Epithelial cell of prostate (primary cell): ENCODE results near the gene LSM12.

Experiments
- DNase-seq: peaks from one replicate; pipeline ENCODE4 v3.0.0-alpha.2; 2011; ENCODE audit warnings: low read depth, low spot score
- H3K27ac ChIP-seq: fragments of 450-650 bp; 2 replicates; pipeline ENCODE4 v1.5.1; 2017; ENCODE audit warnings: mild to moderate bottlenecking

The LSM12 gene

DNA sequence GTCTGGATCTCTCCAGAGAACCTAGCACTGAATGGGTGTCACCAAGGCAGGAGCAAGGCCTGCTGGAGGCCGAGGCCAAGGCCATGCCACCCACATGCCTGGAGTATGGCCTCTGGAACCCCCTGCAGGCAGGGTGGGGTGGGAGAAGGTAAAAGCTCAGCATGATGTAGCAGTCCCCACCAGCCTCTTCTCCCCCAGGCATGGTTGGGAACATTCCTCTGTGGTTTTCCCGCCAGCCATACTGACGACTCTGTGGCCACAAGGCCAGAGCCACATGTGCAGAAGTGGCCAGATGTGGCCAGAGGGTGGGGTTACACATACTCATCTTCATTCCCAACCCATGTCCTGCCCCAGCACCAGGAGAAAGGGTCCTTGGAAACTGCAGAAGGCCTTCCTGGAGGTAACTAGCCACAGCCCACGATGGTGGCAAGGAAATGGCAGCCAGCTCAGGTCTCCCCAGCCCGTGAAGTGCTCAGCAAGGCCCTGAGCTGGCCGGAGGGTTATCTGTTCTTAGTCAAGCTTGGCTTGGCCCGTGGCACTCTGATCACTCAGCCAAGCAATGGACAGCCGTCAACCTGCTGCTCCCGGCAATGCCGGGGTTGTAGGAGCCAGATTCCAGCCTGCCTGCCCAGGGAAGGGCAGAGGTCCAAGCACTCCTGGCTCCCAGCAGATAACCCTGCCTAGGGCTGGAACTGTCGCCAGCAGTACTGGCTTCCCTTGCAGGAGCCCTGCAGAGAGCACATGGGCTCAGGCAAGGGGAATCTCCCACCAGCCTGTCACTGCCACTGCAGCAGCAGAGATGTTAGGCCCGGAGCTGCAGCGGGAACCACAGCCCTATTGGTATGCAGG lies 30.9 kb upstream of the LSM12 start:
- H3K27ac ChIP-seq, result no peak overlapping the region
- no peak for DNase-seq

DNA sequence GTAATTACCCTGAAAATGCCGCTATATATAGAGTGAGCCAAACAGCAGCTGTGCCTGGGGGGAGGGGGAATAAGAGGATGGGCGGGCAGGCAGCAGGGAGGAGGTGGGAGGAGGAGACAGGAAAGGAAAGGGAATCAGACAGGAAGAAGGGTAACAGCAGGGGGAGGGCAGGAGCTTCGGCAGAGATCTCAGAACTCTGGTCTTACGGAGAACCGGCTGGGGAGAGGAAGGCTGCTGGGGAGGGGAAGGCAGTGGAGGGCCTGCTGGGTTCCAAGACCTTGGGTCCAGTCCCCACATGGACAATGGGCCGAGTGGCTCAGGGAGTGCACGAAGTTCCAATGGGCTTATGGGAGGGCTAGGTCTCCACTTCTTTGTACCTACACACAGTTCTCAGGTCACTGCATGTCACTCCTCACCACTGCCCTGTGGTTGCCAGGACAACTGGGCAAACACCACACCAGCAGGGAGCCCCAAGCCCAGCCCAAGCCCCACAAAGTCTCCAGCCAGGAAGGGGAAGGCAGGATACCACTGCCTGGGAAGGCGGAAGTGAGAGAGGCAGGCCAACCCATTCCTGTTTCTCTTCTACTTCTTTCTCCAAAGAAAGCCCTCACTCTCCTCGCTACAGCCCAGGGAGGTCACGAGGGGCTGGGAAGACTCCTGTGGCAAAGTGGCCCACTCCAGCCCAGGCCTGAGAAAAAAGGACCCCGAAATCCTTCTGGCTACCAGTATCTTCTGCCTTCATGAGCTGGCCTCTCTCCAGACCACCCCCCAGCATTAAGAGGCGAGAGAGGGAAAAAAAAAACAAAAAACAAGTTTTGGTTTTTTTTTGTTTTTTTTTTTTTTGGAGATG lies 29.4 kb upstream of the LSM12 start:
- DNase-seq, result no peak

DNA sequence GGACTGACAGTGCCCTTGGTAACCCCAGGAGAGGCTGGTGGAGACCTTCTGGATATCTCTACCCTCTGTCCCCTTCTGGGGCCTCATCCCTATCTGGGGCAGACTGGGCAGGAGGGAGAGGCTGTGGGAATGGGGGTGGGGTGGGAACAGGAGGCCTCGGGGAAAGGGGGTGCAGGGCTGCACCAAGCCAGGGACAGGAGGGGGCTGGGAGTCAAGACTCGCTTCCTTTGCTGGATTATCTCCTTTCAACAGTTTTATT lies 28.8 kb upstream of the LSM12 start:
- peak overlapping the region; percentile 68 for H3K27ac ChIP-seq
- no peak for DNase-seq

More for the DNA sequence above, 29.4 kb upstream of the LSM12 start:
- H3K27ac ChIP-seq, result peak overlapping the region; percentile 68

DNA sequence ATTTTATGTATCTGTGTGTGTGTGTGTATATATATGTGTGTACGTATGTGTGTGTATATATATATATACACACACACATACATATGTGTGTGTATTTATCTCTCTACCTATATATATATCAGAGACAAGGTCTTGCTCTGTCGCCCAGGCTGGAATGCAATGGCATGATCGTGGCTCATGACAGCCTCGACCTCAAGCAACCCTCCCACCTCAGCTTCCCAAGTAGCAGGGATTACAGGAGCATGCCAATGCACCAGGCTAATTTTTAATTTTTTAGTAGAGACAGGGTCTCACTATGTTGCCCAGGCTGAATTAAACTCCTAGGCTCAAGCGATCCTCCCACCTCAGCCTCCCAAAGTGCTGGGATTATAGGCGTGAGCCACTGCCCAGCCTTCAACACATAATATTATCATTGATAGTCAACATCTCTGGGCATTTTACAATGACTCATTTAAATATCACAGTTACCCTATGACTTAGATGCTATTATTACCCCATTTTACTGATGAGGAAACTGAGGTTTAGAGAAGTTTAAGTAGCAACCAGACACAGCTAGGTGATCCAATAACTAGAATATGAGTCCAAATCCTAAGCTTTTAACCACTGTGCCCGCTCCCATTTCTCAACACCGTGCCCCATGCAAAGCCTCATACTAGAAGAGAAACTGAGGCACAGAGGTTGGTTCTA lies 28.4 kb upstream of the LSM12 start:
- no peak for DNase-seq
- no peak overlapping the region for H3K27ac ChIP-seq

DNA sequence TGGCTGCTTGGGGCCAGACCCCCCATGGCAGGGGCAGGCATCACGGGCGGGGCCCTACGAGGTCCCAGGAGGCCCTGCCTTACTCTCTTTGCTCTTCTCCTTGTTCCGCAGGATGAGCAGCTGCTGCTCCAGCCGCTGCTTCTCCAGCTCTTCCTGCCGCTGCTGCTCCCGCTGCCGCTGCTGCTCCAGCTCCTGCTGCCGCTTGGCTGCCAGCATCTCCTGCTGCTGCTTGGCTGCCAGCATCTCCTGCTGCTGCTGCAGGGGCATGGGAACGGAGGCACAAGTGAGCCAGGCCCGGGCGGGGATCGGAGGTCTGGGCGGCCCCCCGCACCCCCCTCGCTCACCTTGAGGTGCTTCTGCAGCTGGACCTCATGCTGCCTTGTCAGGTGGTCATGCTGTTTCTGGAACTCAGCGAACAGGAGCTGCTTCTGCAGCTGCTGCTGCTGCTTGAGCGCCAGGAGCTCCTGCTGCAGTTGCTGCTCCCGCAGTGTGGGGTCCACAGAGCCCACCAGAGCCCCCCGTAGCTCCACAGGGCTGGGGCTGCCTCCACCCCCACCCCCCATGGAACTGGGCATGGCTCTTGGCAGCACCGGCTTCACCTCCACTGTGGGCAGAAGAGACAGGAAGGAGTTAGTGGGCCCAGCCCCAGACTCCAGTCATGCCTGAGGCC lies 26.9 kb upstream of the LSM12 start:
- H3K27ac ChIP-seq, result no peak overlapping the region
- DNase-seq, result no peak

DNA sequence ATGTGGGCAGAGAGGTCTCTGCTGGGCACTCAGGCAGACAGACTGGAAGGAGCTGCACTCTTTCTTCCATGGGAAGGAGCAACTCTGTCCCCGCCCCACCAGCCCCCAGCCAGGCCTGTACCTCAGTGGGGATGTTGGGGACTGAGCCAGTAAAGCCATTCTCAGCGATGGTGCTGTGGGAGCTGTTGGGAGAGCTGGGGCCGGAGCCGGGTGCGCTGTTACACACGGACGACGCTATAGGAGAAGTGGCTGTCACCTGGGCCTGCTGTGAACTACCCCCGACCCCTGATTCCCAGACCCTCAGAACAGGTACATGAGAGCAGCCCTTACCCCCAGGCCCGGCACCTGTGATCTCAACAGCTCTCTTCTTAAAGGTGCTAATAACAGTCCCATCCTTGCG lies 25.6 kb upstream of the LSM12 start:
- H3K27ac ChIP-seq, result no peak overlapping the region
- DNase-seq, result no peak

DNA sequence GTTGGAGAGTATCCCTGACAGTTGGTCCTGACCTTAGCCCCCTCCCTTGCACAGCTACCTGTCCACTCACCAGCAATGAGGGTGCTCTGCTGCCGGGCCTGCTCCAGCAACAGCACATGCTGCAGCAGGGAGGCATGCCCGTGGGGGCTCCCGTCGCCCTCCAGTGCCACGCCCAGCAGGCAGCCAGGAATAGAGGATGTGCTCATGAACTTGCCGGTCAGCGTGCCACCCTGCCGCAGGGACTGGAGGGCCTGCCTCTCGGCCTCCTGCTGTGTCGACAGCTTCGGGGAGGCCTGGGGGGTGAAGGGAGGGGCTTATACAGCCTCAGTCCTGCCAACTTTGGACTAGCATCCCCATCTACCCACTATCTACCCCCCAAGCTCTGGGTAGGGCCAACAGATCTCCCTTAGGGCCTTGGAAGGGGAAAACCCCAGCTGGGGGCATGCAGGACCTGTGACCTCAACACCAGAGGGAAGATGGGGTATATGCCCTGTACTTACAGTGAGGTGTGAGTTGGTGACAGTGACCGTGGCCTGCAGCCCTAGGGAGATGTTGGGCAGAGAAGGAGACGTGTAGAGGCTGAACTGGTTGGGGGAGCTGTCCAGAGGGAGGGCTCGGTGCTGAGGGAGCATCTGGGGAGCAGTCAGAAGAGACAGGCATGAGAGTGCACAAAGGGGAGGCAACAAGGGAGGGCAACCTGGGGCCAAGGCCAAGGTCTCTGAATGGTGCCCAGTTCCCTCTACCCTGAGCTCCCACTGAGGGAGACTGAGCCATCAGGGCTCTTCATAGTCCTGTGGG lies 24.9 kb upstream of the LSM12 start:
- no peak for DNase-seq
- no peak overlapping the region for H3K27ac ChIP-seq

DNA sequence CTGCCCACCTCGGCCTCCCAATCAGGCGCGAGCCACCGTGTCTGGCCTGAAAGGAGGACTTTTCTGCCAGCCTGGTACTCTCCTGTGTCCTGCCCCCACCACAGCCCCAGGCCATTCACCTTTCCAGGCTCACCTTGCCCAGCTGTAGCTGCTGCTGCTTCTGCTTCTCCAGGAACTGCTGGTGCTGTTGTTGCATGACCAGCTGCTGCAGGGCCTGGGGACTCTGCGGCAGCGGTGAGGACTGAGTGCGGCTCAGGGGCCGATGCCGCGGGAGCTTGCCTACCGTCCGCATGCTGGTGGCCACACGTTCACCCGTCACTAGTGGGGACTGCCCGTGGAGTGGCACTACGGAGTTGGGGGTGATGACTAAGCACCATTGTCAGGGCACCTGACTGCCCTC lies 21.8 kb upstream of the LSM12 start:
- no peak overlapping the region for H3K27ac ChIP-seq
- DNase-seq, result no peak

DNA sequence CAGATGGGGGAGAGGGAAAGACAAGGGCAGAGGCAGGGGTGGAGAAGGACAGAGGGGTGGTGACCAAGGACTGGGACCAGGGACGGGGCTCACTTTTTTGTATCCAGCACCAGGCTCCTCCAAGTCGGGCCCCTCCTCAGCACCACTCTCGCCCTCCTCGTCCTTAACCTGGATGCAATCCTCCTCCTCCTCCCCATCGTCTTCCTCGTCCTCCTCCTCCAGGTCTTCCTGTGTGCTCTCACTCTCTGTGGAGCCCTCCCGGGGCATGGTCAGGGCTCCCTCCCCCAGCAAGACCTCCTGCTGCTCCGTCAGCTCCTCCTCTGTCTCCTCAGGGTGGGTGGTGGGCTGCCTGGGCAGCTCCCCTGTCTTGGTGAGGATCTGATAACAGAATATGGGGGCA lies 20.8 kb upstream of the LSM12 start:
- no peak overlapping the region for H3K27ac ChIP-seq
- DNase-seq, result no peak

DNA sequence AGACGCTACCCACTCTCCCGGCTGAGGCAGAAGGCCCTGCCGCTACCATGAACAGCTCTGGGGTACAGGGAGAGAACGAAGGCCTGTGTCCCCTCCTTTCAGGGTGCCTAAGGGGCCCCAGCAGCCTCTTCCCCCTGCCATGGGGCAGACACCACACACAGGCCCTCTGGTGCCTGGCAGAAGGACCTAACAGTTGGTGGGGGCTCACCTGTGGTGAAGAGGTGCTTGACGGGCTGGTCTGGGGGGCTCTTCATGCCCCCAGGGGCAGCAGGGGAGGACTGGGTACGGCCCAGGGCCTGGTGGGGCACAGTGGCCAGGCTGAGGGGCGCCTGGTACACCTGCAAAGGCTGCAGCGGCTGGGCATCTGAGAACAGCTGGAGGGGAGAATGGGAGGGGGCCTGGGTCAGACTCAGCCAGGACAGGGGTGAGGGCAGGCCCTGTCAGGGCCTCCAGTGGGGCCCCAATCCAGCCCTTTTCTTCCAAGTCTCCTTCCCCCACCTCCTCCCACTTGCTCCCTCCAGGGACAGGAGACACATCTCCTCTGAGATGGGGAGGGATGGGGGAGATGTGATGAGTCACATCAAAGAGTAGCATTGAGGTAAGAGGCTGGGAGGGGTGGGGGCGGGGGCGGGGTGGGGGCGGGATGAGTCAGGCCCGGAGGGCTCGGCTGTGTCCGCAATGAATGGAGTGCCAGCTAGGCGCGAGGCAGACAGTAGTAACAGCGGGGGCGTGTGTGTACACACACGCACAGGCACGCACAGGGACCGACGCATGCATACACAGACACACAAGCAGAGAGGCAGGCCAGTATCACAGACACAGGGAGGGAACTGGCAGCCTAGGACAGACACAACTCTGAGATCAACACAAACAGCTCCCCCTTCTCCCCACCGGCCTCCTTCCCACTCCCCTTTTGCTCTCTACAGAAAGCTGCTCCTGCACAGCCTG lies 20.2 kb upstream of the LSM12 start:
- H3K27ac ChIP-seq, result no peak overlapping the region

DNA sequence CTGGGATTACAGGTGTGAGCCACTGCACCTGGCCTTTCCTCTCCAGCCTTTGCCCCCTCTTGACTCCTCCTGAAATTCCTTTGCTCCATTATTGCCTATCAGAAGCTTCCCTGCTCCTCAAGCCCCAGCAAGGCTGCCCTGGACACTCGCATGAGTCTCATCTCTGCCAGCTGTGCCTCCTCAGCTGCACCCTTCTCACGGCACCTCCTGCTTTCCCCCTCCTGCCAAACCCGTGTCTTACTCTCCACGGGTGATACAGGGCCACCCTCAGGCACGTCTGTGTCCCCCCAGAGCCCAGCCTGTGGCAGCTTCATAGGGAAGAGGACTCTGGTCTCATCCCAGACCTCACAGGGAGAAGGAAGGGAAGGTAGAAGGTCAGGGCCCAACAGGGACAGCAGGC lies 19.4 kb upstream of the LSM12 start:
- H3K27ac ChIP-seq, result no peak overlapping the region

More for the DNA sequence above, 20.2 kb upstream of the LSM12 start:
- DNase-seq, result peak; percentile 89

DNA sequence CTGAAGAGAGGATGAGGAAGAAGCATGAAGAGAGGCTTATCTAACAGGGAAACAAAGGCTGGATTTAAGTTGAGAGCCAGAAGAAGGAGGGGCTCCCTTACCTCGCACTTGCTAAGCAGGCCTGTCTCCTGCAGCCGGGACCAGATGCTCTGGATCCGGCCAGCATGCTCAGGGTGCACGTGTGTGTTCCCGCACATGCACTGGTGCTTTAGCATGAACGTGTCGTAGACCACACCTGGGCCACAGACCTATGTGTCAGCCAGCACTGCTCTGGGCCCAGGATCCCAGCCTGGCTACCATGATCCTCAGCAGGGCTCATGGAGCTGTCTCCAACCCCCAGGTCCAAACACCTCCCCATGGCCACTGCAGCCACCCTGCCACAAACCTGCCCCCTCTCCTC lies 18.4 kb upstream of the LSM12 start:
- no peak overlapping the region for H3K27ac ChIP-seq
- DNase-seq, result no peak

More for the DNA sequence above, 19.4 kb upstream of the LSM12 start:
- DNase-seq, result no peak

DNA sequence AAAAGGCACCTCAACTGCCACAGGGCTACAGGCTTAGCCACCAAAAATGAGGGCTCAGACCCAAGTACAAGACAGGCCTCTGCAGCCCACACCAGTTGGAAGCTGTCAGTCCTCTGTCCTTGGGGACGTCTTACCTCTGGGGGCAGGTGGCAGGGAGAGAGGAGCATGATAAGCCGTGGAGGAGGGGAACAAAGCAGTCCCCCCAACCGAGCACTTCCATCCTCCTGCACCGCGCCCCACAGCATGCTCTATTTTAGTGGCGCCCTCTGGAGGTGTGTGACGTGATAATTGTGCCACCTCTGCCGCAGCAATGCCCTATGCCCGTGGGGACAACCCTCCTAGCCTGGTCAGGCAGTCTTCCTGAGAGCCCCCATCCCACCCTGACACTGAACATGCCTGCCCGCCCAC lies 17.7 kb upstream of the LSM12 start:
- no peak for DNase-seq
- no peak overlapping the region for H3K27ac ChIP-seq

DNA sequence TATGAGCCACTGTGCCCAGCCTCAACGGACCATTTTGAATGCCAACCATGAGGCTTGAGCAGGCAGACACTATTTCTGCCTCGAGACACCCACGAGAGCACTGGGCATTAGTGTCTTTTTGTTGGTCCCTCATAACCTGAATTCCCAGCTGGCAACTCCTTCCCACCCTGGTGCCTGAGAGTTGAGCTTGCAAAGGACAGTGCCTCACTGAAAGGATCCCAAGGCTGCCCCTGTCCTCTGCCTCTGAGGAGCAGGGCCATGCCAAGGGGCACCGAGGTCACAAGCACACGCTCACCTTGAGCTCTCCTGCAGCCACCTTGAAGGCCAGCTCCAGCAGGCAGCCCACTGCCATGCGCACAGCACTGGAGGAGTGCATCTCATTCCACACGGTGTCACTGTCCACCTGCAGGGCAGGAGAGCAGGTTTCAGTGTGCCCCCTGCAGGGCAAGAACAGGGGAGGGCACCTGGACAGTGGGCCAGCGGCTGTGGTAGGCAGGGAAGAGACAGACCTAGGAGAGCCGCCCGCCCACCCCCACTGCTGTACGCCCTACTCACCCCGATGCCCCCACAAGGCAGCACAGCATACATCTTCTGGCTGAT lies 16.9 kb upstream of the LSM12 start:
- H3K27ac ChIP-seq, result no peak overlapping the region
- no peak for DNase-seq

DNA sequence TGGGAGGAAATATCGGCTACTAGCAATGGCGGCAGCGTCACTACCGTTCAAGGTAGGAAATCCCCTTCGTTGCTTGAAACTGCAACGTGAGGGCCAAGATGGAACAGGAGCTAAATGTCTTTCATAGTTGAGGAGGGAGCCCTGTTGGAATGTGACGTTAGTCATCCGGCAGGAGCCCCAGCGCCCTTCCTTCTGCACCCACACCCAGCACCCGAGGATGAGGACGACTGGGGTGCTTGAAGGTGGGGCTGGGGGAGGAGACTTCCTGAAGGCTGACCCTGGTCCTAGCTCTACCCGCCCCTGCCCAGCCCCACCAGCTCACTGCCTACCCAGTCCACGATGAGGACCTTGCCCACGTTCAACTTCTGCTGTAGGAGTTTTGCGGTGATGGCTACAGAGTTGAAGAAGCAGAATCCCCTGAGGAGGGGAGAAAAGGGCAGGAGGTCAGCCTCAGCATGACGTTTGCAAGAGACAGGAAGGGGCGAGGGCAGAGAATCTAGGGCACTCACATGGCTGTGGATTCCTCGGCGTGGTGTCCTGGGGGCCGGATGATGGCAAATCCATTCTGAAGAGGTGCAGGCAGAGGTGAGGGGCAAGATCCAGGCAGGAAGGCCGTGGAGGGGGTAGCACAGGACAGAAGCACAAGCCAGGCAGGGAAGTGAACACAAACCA lies 15.9 kb upstream of the LSM12 start:
- no peak overlapping the region for H3K27ac ChIP-seq
- DNase-seq, result no peak

DNA sequence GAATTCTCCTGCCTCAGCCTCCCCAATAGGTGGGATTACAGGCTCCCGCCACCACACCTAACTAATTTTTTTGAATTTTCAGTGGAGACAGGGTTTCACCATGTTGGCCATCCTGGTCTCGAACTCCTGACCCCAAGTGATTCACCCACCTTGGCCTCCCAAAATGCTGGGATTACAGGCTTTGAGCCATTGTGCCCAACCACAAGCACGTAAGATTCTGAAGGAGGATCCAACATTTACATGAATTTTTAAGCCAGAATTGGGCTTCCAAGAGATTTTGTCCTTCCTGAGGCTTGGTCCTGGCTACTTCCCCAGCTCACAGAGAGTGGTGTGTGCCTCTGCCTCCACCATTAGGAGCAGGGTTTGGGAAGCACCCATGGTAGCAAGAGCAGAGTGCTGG lies 15.2 kb upstream of the LSM12 start:
- DNase-seq, result no peak
- no peak overlapping the region for H3K27ac ChIP-seq

DNA sequence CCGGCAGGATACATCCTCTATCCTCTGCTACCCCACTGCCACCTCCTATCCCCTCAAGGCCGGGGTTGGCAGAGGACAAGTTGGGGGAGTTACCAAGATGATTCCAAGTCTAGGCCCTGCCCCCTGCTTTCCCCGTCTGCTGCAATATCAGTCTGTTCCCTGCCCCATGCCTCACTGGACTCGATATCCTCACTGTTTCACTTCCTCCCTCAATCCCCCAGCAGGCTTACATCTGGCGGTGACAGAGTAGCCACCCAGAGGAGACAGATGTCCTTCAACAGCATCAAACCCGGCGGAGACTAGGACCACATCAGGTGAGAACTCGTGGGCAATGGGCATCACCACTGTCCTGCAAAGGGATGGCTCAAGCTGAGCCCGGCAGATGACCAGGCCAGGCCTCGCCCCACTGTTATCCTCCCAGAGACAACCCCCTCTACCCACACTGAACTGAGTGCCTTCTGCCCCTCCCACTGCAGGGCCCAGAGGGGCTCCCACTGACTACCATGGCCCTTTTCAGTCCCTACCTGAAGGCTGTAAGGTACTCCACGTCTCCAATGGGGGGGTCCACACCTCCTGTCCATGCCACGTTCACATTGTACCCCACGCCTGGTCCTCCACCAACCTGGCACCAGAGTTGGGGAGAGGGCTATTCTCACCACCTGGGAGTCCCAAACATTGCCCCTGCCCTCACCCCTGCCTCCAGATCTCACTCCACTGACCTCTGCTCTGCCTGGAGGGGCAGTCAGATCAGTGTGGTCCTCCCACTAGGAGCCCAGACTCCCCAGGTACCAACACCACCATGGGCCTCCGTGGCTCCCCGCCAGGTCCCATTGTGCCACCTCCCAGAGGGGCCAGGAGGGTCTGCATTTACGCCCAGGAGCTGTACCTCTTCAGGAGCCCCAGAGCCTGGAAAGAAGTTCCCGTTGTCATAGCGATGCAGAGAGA lies 13.7 kb upstream of the LSM12 start:
- H3K27ac ChIP-seq, result no peak overlapping the region
- DNase-seq, result no peak
